ENCODE results near the gene FOXN1.

GRCh38 chr17:28584434-28584833 is 78.3 kb downstream of the FOXN1 start:
- no peak for TF ChIP-seq EZH2 (IDR thresholded peaks at IDR 0.05; ENCODE audit: borderline replicate concordance)
- no peak for TF ChIP-seq CTCF (IDR thresholded peaks at IDR 0.05; ENCODE audit: poor library complexity)
